Measurements from ENCODE around the gene ZNF566. TPM values are rescaled to one million over a fixed set of nuclear protein-coding genes. Genes with fewer than 3 reads are reported as not detected.

The ZNF566 gene
- 3.6 and 7.9 TPM in 2 replicates for total RNA-seq

GRCh38 chr19:36489118-36489919, at the start of gene ZNF566:
ZNF566 (minus strand) TSS chr19:36489561; CDS start chr19:36476557, 13,004 bp downstream.

GRCh38 chr19:36528194-36528920, 39.0 kb upstream of the ZNF566 start, which contains the start of gene ZNF260:
ZNF260 (minus strand) TSS chr19:36528271; CDS start chr19:36515238, 13,033 bp downstream.

GRCh38 chr19:36418287-36419001, 70.9 kb downstream of the ZNF566 start, which contains the start of gene ZFP82:
ZFP82 (minus strand) TSS chr19:36418644; CDS start chr19:36409789, 8,855 bp downstream.

Other genes with a start within 250 kb of the ZNF566 start
- gene ZFP14, start 110.4 kb downstream of the ZNF566 start, total RNA-seq = 1.4 and 2.6 TPM in 2 replicates
- 3.9 and 4.5 TPM in 2 replicates for gene ZFP82, start 70.9 kb downstream of the ZNF566 start, total RNA-seq
- gene ZNF260, start 38.7 kb upstream of the ZNF566 start, total RNA-seq = 7.9 and 8.2 TPM in 2 replicates
- gene ZNF529, start 83.7 kb upstream of the ZNF566 start, total RNA-seq = 5.8 and 6.3 TPM in 2 replicates
- gene ZNF382, start 115.8 kb upstream of the ZNF566 start, total RNA-seq = 2.8 and 5.3 TPM in 2 replicates
- gene ZNF461, start 177.3 kb upstream of the ZNF566 start, total RNA-seq = 3.9 and 6.0 TPM in 2 replicates
- gene ZNF567, start 198.1 kb upstream of the ZNF566 start, total RNA-seq = 6.0 and 6.8 TPM in 2 replicates

All from tracheal epithelial cell (primary cell).